Measurements from ENCODE around the gene PTTG2. TPM values are rescaled to one million over a fixed set of nuclear protein-coding genes. Genes with fewer than 3 reads are reported as not detected.
A peak's percentile ranks its signal among the peaks of the same experiment; 100 is the strongest.

The PTTG2 gene
- total RNA-seq, 3 donors from 2014 or later: 1.3 TPM; not detected in 2

DNA sequence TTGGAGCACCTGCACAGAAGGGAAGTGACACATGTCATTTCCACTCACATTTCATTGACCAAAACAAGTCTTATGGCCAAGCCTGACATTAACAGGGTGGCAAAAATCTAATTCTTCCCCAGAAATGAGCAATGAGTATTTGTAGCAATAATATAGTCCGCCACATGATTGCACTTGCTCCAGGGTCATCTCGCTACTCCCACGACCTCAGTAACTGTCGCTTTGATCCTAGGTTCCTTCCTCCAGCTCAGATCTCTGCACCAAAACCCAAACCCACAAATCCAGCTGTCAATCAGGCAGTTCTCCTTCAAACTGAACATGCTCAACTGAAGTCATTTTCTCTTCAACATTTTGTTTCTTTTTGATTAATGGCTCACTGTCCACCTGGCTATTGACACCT is 25.2 kb upstream of the PTTG2 start:
- no peak for DNase-seq (ENCODE audit: low spot score in 2 of 2)
- Histone ChIP-seq H3K9me3 (no peaks in the 10 kb centered on the region), H3K4me1 (no peaks in the 10 kb centered on the region), H3K36me3 (no peaks in the 10 kb centered on the region), H3K4me3 (no peak overlapping the region), H3K27ac (no peak overlapping the region), H3K27me3 (no peaks in the 10 kb centered on the region)
- intact Hi-C loops (cut with DNase I; ENCODE audit: low total_unique reads): no loop called here
- no peak for TF ChIP-seq POLR2AphosphoS5 (IDR thresholded peaks at IDR 0.05)
- no peak for TF ChIP-seq POLR2A (IDR thresholded peaks at IDR 0.05)
- TF ChIP-seq, protein P1, sequence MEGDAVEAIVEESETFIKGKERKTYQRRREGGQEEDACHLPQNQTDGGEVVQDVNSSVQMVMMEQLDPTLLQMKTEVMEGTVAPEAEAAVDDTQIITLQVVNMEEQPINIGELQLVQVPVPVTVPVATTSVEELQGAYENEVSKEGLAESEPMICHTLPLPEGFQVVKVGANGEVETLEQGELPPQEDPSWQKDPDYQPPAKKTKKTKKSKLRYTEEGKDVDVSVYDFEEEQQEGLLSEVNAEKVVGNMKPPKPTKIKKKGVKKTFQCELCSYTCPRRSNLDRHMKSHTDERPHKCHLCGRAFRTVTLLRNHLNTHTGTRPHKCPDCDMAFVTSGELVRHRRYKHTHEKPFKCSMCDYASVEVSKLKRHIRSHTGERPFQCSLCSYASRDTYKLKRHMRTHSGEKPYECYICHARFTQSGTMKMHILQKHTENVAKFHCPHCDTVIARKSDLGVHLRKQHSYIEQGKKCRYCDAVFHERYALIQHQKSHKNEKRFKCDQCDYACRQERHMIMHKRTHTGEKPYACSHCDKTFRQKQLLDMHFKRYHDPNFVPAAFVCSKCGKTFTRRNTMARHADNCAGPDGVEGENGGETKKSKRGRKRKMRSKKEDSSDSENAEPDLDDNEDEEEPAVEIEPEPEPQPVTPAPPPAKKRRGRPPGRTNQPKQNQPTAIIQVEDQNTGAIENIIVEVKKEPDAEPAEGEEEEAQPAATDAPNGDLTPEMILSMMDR (IDR thresholded peaks at IDR 0.05): no peak

- Histone ChIP-seq H3K27me3 (no peaks in the 10 kb centered on the region), H3K4me3 (no peak overlapping the region), H3K9me3 (no peaks in the 10 kb centered on the region), H3K36me3 (no peaks in the 10 kb centered on the region), H3K4me1 (no peaks in the 10 kb centered on the region), H3K27ac (no peak overlapping the region)
- peak in 1 of 2 donors; percentile 23 for DNase-seq (ENCODE audit: low spot score in 2 of 2)
- intact Hi-C loops (cut with DNase I; ENCODE audit: low total_unique reads): no loop called here
- no peak for TF ChIP-seq POLR2AphosphoS5 (IDR thresholded peaks at IDR 0.05)
- TF ChIP-seq, protein P1 (IDR thresholded peaks at IDR 0.05): no peak
- no peak for TF ChIP-seq POLR2A (IDR thresholded peaks at IDR 0.05)
These were observed 23.2 kb upstream of the PTTG2 start for GRCh38 chr4:37936889-37937498.

- Histone ChIP-seq H3K9me3 (no peaks in the 10 kb centered on the region), H3K36me3 (no peaks in the 10 kb centered on the region), H3K4me3 (no peak overlapping the region), H3K27ac (no peak overlapping the region), H3K4me1 (no peaks in the 10 kb centered on the region), H3K27me3 (no peaks in the 10 kb centered on the region)
- intact Hi-C loops (cut with DNase I; ENCODE audit: low total_unique reads): no loop called here
- TF ChIP-seq POLR2A (IDR thresholded peaks at IDR 0.05) (no peak), POLR2AphosphoS5 (IDR thresholded peaks at IDR 0.05) (no peak)
- TF ChIP-seq, protein P1 (IDR thresholded peaks at IDR 0.05): no peak
- no peak for DNase-seq (ENCODE audit: low spot score in 2 of 2)
These were observed 22.0 kb upstream of the PTTG2 start for GRCh38 chr4:37938208-37938607.

- H3K27ac ChIP-seq: no peak overlapping the region
- no peak overlapping the region for H3K4me3 ChIP-seq
- no peaks in the 10 kb centered on the region for H3K4me1 ChIP-seq
- no peaks in the 10 kb centered on the region for H3K27me3 ChIP-seq
- TF ChIP-seq POLR2A (IDR thresholded peaks at IDR 0.05): no peak
- TF ChIP-seq POLR2AphosphoS5 (IDR thresholded peaks at IDR 0.05): no peak
- TF ChIP-seq, protein P1 (IDR thresholded peaks at IDR 0.05): no peak
- DNase-seq (ENCODE audit: low spot score in 2 of 2): no peak
- intact Hi-C loops (cut with DNase I; ENCODE audit: low total_unique reads): no loop called here
- H3K36me3 ChIP-seq: no peaks in the 10 kb centered on the region
- H3K9me3 ChIP-seq: no peaks in the 10 kb centered on the region
These were observed 13.6 kb upstream of the PTTG2 start for GRCh38 chr4:37946503-37947179.

DNA sequence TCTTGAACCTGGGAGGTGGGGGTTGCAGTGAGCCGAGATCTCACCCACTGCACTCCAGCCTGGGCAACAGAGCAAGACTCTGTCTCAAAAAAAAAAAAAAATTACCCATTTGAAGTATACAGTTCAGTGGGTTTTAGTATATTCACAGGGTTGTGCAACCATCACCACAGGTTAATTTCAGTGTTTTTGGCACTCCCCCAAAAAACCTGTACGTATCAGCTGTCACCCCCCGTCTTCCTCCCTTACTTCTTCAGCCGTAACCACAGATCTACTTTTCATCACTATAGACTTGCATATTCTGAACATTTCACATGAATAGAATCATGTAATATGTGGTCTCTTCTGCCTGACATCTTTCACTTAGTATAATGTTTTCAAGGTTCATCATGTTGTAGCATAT is 11.7 kb upstream of the PTTG2 start:
- Histone ChIP-seq H3K36me3 (no peaks in the 10 kb centered on the region), H3K27ac (no peak overlapping the region), H3K9me3 (no peaks in the 10 kb centered on the region), H3K4me3 (no peak overlapping the region), H3K4me1 (no peaks in the 10 kb centered on the region), H3K27me3 (no peaks in the 10 kb centered on the region)
- TF ChIP-seq POLR2A (IDR thresholded peaks at IDR 0.05) (no peak), POLR2AphosphoS5 (IDR thresholded peaks at IDR 0.05) (no peak)
- TF ChIP-seq, protein P1 (IDR thresholded peaks at IDR 0.05): no peak
- DNase-seq (ENCODE audit: low spot score in 2 of 2): no peak
- intact Hi-C loops (cut with DNase I; ENCODE audit: low total_unique reads): no loop called here
